HG03342 (cell line): ENCODE data around the gene GREM1.

Source experiments
- ATAC-seq: cut with Tn5 transposase; IDR thresholded peaks from one replicate; pipeline ENCODE4 v1.9.1; 2021; ENCODE audit warnings: mild to moderate bottlenecking, moderate library complexity; ENCODE audit not compliant: unreplicated experiment

The GREM1 gene

DNA sequence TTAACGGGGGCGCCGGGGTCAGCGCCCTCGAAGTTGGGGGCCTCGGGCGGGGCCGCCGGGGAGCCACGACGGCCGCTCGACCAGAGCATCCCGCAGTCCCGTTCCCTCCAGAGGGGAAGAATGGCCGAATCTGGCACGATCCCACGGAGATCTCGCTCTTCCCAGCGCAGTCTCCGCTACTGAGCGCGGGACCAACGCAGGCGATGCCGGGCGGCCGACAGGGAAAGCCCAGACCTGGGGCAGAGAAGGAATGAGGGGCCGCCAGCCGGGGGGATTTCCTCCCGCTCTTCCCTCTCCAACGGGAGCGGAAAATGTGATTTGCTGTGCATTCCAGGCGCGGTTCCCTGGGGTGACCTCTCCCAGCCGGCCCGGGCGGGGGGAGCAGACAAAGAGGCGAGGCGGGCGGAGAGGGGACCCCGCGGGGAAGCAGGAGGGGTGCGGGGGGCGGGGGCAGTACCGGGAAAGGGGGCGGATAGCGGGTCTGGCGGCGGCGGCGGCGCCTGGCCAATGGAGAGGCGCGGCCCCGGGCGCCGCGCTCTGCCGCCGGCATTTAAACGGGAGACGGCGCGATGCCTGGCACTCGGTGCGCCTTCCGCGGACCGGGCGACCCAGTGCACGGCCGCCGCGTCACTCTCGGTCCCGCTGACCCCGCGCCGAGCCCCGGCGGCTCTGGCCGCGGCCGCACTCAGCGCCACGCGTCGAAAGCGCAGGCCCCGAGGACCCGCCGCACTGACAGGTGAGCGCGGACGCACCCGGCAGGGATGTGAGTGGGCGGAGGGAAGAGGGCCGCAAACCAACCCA, at the start of gene GREM1:
Gene GREM1 (plus strand): TSS at position 579 of the 801 bp plus-strand sequence. CDS start 12,687 bp downstream, outside the sequence.
- ATAC-seq = no peak

DNA sequence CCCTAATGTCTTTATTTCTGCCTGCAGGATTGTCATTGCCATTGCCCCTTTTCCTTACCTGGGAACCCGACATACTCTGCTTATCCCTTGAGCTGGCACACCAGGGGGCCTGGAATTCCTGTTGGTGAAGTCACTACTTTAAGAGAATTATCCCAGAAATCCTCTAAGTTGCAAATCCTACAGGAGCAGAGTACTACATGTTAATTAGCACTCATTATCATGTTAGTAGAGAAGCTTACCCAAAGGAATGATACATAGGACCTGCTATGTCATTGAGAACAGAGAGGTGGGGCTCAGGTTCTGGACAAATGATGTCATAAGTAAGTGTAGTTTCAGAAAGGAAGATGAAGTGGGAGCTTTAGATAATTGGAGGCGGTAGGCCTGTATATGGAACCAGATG, 48.9 kb upstream of the GREM1 start:
- no peak for ATAC-seq

DNA sequence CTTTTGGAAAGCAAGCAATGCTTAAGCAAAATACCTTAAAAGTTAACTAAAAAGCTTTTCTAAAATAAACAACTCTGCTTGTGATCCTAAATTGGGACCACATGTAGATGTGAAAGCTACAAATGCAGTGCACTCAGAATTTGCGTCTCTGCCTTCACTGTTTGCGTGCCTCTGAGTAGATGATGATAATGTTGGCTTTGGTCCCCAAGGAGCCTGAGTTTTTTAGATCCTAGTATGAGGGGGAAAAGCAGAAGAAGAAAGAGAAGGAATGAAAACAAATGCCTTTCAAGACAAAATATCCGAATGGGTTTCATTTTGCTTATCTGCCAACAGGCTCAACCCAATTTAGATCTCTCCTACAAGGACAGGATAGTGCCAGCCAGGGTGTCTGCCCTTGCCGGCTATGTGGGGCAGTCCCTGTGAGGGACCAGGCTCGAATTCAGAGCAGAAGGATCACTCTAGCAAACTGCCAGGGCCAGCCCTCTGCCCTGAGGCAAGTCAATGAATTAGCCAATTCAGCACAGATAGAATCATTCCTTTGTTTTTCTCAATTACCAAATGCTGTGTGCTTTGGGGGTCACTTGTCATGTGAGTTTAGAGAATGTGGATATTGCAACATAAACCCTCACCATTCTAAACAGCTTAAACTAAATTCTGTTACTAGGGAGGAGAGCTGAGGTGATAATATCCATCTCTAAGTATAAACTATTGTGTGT, 47.8 kb upstream of the GREM1 start:
- no peak for ATAC-seq

DNA sequence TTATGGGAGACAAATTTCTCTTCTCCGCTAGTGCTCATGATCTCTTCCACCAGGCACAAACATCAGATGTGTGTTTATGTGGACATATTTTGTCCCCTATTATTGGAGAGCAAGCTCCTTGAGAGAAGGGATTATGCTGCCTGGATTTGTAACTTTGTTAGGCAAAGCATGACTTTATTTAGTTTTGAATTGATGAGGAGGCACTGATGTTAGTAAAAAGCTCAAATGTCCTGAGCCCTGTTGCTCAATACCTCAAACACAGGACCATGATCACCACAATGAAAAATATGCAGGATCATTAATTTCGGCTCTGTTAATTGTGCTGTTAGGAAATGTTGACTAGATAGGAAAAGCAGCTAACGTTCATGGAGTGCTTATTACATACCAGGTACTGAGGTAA, 47.2 kb upstream of the GREM1 start:
- ATAC-seq = no peak

DNA sequence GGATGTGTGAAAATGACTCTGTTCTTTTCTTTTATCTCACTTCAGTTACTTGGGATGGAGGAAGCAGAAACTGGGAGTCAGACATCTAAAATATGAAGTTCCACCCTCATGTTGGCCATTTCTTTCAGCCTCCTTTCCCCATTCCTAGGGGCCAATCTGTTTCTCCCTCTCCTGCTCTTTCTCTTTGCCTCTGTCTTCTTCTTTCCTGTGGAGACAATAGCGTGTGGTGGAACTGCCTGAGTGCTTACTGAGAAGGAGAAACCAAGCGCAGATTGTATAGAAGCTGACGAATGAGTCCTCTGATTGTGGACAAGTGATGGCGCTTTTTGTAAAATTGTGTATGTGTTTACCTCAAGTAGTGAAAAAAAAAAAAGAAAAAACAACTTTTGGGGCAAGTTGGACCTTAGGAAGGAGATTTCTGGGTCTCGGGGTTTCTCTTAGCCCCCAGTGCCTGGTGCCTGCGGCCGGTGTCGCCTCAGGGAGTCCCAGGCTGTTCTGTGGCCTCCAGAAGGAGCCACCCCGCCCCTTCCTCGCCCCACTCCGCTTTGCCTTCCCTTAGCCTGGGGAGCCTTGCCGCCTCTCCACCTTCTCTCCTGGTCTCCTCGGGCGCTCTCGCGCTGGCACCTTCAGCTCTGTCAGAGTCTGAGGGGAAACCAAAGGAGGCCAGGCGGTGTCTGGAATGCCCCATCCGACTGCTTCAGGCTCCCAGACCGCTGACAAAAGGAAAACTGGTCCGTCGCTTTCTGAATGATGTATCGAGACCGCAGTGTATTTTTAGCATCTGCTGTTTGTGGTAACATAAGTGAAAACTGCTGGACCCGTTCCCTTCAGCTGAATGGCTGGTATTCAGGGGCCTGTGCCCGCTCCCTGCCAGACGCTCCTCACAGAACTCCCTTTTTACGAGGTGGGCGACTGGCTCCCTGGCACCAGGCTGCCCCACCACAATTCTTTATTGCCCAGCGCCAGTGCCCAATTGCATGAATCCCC, 46.2 kb upstream of the GREM1 start:
- no peak for ATAC-seq

DNA sequence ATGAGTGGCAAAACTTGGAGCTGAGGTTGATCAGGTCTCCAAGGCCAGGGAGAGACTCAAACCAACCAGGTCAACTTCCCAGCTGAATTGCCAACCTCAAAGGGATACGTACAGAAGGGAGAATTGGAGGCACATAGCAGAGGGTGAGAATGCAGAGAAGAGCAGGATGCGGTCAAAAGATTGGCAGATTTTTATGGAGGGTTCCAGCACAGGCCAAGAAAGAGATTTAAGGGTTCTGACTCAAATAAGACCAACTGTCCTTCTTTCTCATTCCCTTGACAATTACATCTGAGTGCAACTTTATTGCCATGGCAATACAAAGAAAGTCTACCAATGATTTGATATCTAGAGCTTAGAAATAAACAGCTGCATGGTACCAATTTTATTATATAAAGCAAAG, 43.1 kb upstream of the GREM1 start:
- no peak for ATAC-seq

DNA sequence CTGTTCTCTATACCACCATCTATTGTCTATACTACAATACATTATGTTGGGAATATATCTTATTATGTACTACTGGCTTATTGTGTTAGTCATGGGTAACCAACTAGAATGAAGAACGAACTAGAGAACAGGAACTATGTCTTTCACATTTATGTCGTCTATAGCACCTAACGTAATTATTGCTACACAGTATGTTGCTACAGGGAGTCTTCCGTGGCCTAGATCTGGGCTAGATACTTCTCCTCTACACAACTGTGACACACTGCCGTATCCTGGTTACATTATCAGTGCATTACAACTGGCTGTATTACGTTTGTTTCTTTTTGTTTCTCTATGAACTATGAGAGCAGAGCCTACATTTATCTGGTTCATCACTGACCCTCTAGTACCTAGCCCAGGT, 42.3 kb upstream of the GREM1 start:
- no peak for ATAC-seq

DNA sequence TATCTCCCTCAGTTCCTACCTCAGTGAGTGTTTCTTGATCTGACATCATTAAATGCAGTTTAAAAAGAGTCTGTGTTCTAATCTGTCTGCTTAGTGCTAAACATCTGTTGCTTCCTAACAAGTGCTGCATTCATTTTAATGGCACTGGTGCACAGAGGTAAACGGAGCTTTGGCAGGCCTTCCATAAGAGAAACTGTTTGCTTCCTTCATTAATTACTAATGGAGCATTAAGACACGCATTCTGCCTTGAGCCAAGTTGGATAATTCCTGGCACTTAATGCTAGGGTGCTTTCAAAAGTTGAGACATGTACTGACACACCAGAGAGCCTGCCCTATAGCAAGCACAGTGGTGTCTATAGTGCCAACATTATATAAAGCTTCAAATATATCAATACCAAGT, 41.6 kb upstream of the GREM1 start:
- no peak for ATAC-seq

DNA sequence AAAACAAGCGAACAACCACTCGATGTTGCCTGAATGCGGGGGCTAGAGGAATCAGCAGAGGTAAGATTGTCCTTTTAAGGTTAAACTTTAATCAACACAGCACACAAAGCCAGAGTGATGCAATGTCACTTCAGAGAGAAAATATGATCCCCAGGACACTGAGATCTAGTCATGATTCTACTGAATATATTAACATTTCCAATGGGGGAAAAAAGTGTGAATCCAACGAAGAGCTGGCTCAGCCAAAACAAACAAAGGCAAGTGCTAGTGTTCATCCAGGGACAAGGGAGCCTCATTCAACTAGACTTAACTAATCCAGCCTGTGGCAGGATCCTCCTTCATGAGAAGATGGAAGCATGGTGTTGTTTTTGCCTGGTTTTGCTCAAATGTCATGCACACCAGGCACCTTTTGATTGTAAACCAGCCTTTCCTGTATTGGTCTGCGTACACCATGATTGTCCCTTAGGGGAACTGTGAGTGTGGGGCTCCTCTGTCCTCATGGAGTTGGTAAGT, 40.5 kb upstream of the GREM1 start:
- no peak for ATAC-seq

DNA sequence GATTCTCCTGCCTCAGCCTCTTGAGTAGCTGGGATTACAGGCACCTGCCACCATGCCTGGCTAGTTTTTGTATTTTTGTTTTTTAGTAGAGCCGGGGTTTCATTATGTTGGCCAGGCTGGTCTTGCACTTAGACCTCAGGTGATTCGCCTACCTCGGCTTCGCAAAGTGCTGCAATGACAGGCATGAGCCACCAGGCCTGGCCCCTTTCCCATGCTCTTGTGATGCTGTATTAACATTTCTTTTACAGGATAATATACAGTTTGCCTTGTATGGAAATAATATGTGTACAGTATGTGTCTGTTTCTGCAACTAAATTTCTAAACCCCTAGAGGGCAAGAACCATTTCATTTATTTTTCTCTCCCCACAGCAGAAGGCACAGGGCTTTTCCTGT, 38.5 kb upstream of the GREM1 start:
- ATAC-seq = no peak

DNA sequence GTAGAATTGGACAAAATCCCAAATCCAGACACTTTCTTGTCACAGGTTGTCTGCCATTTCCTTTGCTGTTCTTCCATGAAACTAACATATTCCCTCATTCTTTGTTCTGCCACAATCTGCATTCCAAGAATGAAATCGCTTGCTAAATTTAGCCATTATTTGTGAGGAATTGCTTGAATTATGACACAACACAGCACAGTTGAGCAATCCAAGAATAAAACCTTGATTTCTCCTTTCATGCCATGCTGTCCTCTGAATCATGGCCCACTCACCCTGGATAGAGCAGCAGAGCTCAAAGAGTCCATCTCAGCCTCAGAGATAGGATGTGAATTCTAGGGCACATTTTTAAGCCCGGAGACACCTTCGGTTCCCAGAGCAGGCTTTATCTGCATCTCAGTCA, 35.2 kb upstream of the GREM1 start:
- no peak for ATAC-seq

DNA sequence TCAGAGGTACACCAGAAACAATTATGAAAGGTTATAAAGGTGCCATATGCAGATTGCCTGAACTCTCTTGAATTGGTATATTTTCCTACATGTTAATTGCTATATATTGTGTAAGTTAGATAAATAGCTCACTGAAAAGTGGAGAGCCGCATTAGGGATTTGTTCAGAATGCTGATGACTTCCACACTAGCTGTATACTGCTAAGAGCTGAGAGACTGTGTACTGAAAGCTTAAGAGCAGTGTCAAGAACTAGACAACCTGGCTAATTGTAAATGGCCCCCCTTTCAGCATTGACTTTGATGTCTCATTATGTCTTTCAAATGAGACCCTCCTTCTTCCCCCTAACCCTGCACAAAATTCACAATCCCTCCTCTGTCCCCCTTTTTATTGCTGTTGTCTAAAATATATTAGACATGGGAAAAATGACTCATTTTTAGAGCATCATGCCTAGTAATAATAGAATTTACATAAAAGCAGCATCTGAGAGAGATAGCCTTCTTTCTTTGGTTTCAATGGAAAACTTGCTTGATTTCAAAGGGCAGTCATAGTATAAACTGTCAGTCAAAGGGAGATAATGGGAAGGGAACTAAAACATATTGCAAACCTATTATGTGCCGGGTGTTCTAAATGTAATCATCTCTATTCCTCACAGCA, 34.7 kb upstream of the GREM1 start:
- ATAC-seq = no peak

DNA sequence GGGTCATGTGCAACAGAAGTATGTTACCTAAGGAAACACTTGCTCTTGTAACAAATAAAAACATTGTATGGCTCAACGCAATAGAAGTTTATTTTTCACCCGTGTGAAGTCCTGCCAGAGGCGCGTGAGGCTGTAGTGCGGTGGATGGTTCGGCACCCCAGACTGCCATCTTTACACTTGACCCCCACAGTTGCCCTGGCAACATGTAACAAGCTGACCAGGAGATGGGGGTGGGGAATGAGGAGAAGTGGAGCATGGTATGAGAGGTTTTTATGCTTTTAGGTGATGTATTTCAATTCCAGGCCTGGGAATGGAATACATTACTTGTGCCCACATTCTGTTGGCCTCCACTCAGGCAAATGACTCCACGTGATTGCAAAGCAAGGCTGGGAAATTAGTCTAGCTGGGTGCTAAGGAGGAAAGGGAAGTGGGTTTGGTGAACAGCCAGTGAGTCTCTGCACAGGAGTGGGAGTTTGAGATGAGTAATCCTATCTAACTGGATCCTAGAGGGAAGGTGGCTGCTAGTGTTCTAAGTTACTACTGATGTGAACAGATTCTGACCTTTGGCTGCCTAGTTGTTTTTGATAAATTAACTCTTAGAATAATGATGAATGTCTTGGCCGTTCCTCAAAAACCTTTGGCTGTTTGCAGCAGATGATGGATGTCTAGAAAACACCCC, 33.8 kb upstream of the GREM1 start:
- no peak for ATAC-seq

DNA sequence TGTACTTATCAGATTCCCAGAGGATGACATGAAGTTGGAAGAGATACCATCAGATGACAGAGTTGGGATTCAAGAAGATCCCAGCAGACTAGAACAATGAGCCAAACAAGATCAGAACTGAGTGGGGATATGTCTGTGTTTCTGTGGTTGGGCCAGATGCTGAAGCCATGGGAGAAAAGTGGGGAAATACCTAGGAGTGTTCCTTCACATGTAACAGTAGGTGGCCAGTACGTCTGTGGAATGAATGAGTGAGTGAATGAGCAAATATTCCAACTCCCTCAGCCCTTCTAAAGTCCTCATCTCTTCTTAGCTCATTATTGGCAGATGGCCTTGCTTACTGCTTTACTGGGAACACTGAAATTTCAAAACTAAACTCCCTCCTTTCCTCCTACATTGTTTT, 32.2 kb upstream of the GREM1 start:
- no peak for ATAC-seq

DNA sequence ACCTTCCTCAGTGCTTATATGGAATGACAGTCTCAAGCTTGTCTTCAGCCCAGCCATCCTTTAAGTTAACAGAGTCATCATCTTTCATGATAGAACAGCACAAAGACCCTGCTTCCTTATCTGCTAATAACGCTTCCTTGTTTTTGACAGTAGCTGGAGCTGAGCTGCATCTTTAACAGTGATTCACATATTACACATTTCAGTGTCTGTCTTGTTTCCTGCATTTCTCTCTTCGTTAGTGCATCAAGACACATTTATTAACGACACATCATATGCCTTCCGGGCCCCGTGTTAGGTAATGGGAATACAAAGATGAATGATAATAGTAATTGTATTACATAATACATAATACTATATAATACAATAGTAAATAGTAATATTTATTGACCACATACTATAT, 30.2 kb upstream of the GREM1 start:
- ATAC-seq = no peak

DNA sequence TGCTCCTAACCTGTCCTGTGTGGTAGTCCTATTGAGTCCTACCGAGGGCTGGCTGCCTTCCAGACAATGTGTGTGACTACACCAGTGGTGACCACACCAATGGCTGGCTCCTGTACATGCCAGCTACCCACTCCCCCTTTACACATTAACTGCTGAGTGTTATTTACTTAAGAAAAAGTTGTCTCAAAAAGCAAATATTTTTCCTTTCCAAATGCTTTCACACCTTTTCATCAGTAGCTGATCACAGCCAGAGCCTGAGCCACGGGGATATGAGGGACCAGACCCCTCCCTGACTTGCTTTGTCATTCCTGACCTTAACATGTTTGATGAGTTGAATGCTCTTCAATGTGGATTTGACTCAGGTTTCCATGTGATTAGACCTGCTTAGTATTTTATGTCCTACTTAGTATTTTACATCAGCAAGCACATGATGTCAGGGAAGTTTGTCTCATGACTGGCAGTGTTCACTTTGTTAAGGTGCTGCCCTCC, 29.6 kb upstream of the GREM1 start:
- ATAC-seq = no peak

DNA sequence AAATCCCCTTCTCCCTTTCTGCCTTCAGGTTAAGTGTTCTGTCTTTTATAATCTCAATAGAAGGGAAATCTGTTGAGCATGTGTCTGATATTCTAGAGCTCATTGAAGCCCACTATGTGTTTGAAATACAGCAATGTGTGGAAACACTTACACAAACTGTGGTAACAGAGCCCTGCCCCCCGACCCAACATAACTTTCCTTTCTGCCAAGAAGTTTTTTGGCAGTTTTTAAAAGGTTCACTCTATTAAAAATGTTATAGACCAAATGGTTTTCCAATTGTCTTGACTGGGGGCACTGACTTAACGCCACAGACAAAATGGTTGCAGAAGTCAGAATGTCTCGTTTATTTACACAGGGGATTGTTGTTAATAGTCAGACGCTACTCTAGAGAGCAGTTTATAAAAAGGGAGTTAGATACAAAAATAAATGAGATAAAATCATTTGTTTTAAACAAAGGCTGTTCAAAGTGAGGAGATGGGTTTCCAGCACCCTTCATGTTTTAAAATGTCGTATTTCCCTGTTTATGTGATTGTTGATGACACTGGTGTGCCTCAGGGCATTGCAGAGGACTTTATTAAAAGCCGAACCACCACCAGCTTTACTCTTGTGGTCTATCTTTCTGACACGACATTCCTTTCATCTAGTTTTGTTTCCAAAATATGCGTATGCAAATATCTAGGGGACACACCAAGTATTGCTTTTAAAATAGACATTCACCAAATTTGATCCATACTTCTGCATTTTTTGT, 26.7 kb upstream of the GREM1 start:
- no peak for ATAC-seq

DNA sequence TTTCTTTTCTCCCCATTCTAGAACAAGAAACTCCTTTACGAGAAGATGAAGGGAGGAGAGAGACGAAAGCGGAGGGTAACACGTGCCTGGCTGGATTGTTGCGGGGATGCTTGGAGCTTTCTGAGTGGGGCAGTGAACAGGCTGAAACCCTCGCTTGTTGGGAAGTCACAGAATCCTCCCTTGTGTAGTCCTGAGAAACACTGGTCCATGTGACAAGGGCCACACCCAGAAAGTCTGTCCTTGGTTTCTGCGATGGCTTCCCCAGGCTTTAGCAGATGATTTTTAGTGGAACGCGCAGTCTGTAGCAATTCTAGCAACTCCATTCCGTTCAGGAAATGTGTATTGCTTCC, 26.1 kb upstream of the GREM1 start:
- no peak for ATAC-seq

DNA sequence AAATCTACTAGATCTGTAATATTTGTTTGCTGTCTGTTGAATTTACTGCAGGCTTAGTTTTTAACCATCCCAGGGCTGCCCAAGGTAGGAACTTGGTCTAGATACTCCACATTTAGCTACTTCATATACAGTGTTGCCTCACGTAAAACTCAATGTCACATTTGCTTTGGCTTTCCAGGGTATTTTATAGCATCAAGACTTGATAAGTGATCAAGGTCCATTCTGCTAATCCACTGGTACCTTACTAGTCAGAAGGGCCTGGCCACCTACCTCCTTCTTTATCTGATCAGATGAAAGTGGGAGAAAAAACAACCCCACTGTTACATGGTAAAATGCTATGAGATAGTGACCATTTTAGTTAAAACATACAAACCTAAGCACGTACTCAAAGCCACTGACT, 25.5 kb upstream of the GREM1 start:
- ATAC-seq = no peak
